Left colon (tissue), 2 donors: ENCODE data around the gene FUT8. TPM values are rescaled to one million over a fixed set of nuclear protein-coding genes. Genes with fewer than 3 reads are reported as not detected.
"Not testable (repeated sequence)": the region's sequence is repeated elsewhere in the genome, so short reads cannot be mapped to it uniquely, and the experiment has no call there.

Experiments
- ATAC-seq: fragments of 200-7000 bp; cut with Tn5 transposase; one replicate; pipeline ENCODE4 v1.9.1; 2020; ENCODE audit warnings: mild to moderate bottlenecking, moderate library complexity
- DNase-seq, 2 donors: peaks; one replicate each; pipeline ENCODE4 v3.0.0-alpha.2; 2020
- intact Hi-C, 2 donors: fragments of 100-400 bp; cut with DNase I in 1 of 2; cut with micrococcal nuclease in 1 of 2; formaldehyde crosslinking; loops; one replicate each; pipeline versions ENCODE4 v1.11.2 to v1.14.0; 2022; cut with DNase I, micrococcal nuclease
- total RNA-seq, 2 donors: library from RNA; stranded (reverse); fragmentation: NEBNext Ultra II Directional; extraction: Animal tissue kit (Norgen Biotek cat#: 25700); gene quantifications; one replicate each; pipeline ENCODE4 v1.2.1, GENCODE V29; 2021
- donor health status: DM: no; HTN: no; CAD: no.
- donor health status: DM: yes; HTN: yes; CAD: no.

The FUT8 gene
- total RNA-seq, 2 donors from 2014 or later, result 22.3 to 27.8 TPM

DNA sequence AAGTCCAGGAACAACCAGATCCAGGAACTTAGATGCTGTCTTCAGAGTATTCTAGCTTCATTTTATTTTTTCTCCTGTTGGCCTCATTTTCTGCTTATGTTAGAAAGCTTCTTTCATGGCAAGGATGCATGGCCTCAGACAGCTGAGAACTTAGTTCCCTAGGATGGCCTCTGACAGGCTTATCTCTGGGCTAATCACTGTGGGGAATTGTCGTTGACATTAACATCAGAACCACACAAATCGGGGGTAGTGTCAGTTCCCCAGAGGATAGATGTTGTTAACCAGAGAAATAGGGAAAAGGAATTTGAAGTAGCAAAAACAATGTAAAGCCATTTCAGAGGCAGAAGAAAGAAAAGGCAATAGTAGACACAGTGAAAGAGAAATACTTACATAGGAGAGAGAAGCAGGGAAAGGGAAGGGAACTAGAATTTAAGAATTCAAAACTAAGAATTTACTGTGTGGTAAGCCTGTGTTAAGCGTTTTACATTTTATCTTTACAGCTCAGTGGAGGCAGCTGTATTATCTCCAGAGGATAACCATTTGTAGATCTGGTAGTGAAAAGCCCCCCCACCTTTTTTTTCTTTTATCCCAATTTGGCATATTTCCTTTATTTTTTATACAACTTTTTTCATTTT lies 21.8 kb downstream of the FUT8 start:
- DNase-seq (no peak), ATAC-seq (no peak)
- intact Hi-C loops, result no loop called here

DNA sequence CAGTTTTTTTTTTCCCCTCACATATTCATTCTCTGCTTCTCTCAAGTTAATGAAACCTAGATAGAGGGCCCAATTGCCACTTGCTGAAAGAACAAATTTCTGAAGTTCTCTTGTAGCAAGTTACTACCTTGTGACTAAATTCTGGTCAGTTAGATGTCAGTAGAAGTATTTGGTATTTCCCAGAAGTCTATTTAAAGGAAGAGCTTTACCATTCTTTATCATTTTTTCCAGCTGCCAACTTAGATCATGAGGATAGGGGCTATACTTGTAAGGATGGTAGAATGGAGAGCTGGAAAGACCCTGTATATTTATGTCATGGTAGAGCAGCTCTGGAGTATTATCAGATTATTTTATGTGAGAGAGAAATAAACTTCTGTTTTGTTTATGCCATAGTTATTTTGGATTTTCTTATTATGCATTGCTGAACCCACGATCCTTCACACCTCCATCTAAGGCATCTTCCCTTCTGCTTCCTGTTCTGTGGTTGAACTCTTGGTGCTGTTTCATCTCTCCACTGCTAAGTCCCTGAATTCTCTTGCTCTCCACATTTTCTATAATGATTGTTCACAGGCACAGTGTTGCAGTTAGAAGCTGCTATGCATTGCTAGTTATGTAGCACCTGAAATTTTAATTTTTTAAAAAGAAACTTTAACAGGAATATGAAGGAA lies 25.9 kb downstream of the FUT8 start:
- intact Hi-C loops, result no loop called here
- no peak for DNase-seq
- ATAC-seq, result no peak

DNA sequence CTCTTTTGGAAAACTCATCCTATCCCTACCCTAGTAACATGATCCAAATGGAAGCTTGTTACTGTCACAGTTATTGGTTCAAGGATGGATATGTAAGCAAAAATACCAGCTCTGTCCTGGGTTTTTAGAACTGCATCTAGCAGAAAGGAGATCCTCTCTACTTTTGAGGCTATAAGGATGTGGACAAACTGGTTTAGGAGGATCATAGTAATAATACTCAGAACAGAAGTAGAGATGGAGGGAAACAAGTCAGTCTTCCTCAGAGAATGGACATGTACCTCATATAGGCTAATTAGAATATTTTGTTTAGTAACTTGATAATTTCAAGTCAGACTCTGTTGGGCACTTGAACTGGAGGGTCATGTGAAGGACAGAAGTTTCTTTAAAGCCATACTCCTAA lies 26.6 kb downstream of the FUT8 start:
- DNase-seq (no peak), ATAC-seq (no peak)
- intact Hi-C loops, result no loop called here

DNA sequence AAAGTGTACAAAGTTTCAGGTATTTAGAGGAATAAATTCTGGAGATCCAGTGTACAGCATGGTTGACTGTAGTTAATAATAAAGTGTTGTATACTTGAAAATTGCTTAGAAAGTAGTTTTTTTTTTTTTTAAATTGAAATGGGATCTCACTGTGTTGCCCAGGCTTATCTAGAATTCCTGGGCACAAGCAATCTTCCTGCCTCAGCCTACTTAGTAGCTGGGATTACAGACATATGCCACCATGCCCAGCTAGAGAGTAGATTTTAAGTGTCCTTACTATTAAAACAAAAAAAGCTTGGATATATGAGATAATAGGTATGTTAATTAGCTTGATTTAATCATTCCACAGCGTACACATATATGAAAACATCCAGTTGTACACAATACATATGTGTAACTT lies 27.7 kb downstream of the FUT8 start:
- intact Hi-C loops, result no loop called here
- ATAC-seq (no peak), DNase-seq (no peak)

DNA sequence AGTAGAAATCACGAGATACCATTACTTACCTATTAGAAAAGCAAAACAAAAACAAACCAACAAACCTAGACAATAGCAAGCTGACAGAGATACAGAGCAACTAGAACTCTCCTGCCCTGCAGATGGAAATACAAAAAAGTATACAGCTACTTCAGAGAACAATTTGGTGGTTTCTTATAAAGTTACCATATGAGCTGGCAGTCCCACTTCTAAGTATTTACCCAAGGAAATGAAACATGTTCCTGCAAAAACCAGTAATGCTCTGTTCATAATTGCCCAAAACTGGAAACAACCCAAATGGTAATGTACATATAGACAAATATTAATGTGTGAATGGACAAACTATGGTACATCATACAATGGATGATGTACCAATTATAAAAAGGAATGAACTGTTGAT lies 31.7 kb downstream of the FUT8 start:
- intact Hi-C loops, result no loop called here
- no peak for ATAC-seq
- DNase-seq, result no peak

DNA sequence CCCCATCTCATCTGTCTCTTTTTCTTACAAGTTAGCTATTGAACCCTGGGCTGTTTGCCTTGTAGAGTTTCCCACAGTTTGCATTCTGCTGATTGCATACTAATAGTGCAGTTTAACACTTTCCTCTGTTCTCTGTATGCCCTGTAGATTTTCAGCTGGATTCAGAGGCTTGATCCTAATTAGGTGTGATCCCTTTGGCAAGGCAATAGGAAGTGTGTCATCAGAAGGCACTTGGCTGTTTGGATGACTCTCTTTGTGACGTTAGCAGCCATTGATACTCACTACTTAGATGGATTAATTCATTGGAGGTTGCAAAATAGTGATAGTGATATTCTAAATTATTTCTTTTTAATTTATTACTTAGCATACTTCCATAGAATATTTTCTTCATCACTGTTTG lies 33.6 kb downstream of the FUT8 start:
- no peak for ATAC-seq
- no peak for DNase-seq
- intact Hi-C loops, result no loop called here

DNA sequence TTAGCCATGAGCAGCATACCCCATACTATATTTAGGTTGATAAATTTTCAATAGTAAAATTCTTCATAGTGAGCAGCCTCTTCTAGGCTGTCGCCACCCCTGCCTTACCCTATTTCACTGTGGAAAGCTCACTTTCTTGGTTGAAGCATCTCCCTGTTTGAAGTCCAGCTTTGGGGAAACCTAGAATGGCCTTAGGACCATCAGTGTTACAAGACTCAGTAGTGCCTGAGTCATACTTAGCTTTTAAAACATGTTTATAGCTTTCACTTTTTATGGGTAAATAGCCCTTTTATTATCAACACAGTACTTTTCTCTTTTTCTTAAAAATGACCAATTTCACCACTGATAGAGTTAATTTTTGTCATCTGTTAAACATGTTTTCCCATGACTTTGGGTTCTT lies 37.1 kb downstream of the FUT8 start:
- intact Hi-C loops, result no loop called here
- no peak for ATAC-seq
- no peak for DNase-seq

DNA sequence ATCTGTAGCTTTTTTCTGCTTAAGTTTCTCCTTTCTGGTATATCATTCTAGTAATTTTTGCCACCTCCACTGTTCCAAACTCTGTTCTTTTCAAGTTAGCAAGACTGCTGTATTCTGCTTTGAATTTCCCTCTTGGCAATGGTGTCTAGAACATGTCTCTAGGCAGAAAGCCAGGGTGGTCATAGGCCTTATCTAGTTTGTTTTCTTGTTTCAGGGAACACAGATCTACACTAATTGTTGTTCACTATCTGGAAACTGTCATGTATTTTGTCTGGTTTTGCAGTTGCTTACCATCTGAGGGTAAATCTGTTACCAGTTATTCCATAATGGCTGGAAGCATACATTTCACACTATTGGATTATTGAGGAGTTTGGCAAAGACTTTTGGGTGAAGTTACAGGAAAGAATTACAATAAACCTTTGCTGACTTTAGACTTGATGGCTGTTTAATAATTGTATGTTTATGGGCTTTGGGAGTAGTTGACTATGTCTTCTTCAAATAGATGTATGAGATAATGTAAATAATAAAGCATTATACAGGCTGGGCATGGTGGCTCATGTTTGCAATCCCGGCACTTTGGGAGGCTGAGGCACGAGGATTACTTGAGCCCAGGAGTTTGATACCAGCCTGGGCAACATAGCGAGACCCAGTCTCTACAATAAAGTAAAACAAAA lies 41.4 kb downstream of the FUT8 start:
- DNase-seq (no peak), ATAC-seq (no peak)
- intact Hi-C loops, result no loop called here

DNA sequence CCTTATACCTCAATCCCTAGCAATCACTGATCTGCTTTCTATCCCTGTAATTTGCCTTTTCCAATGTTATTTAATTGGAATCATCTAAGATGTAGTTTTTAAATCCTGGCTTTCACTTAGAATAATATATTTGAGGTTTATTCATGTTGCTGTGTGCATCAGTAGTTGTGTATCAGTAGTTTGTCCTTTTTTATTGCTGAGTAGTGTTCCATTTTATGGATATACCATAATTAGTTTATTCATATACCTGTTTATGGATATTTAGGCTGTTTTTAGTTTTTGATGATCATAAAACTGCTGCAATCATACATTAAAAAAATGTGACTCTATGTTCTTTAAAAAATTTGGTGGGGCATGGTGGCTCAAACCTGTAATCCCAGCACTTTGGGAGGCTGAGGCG lies 43.7 kb downstream of the FUT8 start:
- DNase-seq (no peak), ATAC-seq (no peak)
- intact Hi-C loops, result no loop called here

DNA sequence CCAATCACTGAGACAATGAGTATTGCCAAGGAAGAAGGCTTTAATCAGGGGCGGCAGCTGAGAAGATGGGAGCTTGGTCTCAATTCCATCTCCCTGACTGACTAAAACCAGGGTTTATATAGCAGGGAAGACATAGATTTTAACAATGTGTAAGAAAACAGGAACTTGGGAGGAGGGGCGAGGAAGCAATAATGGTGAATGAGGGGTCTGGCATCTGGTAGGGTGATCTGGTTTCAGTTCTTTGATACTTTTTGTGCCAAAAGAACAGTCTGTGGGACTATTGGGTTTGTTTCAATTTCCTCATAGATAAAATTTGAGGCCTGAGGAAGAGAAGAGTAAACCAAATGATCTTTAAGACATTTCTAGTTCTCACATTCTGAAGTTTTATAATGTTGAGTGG lies 49.2 kb downstream of the FUT8 start:
- intact Hi-C loops, result no loop called here
- ATAC-seq (no peak), DNase-seq (no peak)

DNA sequence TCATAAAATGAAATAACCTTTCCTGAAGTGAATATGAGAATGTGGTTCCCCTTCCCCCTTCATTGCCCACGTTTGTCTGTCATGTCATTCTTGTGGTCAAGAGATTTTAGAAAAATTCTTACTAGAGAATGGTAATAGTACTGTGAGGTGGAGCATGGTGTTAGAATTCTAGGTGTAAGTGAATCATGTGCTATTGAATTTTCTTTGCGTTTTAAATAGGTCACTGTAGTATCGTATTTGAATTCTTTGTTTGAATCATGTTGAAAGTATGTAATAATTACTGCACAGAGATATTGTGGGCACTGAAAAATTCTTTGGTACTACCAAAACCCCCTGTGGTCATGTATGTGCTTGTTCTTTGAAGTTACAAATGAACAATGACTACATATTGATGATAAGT lies 49.9 kb downstream of the FUT8 start:
- DNase-seq (no peak), ATAC-seq (no peak)
- intact Hi-C loops, result no loop called here

DNA sequence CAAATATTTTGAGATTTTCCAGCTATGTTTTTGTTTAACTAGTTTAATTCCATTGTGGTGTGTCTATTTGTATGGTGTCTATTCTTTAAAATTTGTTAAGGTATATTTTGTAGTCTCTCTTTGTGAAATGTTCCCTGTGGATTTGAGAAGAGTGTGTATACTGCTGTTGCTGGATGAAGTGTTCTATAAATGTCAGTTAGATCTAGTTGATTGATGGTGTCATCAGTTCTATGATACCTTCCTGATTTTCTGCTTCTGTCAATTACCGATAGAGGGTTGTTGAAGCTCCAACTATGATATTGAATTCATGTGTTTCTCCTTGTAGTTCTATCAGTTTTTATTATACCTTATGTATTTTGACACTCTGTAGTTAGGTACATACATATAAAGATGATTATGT lies 53.1 kb downstream of the FUT8 start:
- intact Hi-C loops, result no loop called here
- ATAC-seq (no peak), DNase-seq (no peak)

DNA sequence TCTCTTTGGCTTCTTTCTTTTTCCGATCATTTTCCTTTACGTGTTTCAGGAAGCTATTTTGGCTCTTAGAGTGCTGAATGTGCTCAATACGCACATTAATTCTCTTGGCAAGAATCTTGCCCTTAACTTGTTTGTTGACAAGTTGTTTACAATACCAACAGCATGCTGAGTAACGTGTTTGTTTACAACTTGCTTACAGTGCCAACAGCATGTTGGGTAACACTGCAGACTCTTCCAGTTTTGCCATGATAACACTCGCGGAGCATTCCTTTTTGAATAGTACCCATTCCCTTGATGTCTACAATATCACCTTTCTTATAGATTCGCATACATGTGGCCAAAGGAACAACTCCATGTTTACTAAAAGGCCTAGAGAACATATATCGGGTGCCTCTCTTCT lies 55.4 kb downstream of the FUT8 start:
- intact Hi-C loops, ATAC-seq, DNase-seq: not testable (repeated sequence)

DNA sequence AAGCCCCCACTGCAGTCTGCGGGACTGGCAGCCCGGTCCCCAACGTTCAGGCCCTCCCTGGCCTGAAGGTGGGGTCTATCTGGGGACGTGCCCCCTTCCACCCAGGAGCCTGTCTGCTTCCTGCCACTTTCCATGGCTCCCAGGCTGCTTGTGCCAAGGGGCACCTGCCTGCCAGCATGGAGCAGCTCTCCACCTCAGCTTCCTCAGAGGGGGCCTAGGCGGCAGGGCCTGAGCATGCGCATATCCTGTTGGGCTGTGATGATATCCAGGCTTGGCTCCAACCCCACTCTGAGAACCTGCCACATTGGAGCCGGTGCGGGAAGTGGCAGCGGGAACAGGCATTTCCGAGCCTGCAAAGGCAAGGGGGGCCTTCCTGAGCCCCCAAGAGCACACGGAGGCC lies 57.4 kb downstream of the FUT8 start:
- DNase-seq (no peak), ATAC-seq (no peak)
- intact Hi-C loops, result no loop called here

DNA sequence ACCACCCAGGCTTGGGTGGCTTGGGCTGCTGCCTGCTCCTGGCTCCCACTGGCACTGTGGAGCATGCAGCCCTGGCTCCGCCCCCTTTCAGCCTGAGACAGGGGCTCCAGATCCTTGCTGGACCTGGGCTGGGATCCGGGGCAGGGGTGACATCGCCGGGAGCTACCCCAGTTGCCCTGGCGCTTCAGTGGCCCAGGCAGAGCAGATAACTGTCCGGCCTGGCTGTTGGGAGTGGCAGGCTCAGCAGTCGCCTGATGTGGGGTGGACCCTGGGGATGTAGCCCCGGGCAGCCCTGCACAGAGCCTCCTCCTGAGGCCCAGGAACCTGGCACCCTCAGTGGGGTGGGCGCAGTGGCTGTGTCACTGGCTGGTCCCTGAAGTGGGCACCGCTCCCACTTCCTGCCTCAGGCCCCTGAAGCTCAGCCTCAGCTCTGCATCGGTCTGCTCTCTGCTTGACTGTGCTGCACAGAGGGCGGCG lies 57.9 kb downstream of the FUT8 start:
- ATAC-seq (no peak), DNase-seq (no peak)
- intact Hi-C loops, result no loop called here

DNA sequence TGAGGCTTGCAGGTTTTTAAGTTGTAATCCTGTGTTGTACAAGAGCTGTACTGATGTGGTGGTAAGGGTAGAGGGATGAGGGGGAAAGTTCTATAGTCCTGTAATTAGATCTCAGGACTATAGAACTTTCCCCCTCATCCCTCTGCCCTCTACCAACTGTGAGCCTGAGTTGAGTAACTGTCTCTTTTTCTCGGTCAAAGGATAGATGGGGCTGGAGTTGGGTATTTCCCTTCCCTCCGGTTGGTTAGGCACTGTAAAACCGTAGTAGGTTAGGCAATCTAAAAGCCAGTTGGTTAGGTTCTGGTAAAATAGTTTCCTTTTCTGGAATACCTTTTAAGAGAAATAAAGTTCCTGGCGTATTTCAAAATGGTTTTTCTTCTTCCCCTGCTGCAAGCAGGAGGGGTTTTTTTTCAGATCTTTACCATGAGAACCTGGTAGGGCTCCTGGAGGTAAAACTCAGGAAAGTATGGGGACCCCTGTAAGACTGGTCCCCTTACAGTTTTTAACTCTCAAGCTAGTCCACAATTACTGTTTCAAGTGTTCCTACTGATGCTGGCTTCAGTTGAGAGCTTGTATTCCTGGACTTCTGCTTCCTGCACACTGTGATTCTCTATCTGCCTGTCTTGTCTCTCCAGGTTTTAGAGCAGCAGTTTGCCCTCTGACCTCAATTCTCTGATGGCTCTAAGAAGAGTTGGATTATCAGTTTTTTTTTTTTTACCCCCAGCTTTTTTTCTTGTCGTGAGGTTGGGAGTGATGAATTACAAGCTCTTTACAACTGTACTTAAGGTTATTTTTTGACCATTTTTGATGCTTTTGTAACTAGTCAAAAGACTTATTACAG lies 58.7 kb downstream of the FUT8 start:
- ATAC-seq (no peak), DNase-seq (no peak)
- intact Hi-C loops, result no loop called here

DNA sequence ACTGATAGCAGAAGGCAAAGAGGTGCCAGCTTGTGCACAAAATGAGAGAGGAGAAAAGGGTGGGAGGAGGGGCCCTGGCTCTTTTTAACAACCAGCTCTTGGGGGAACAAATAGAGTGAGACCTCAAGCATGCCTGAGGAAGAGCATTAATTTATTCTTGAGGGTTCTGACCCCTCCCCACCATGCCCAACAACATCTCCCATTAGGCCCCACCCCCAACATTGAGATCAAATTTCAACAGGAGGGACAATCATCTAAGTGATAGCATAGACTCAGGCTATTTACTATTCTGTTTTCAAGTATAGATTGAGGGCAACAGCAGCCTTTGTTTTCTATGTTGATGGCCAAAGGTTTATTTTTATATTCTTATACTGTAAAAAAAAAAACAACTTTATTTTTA lies 59.7 kb downstream of the FUT8 start:
- ATAC-seq (no peak), DNase-seq (no peak)
- intact Hi-C loops, result no loop called here

DNA sequence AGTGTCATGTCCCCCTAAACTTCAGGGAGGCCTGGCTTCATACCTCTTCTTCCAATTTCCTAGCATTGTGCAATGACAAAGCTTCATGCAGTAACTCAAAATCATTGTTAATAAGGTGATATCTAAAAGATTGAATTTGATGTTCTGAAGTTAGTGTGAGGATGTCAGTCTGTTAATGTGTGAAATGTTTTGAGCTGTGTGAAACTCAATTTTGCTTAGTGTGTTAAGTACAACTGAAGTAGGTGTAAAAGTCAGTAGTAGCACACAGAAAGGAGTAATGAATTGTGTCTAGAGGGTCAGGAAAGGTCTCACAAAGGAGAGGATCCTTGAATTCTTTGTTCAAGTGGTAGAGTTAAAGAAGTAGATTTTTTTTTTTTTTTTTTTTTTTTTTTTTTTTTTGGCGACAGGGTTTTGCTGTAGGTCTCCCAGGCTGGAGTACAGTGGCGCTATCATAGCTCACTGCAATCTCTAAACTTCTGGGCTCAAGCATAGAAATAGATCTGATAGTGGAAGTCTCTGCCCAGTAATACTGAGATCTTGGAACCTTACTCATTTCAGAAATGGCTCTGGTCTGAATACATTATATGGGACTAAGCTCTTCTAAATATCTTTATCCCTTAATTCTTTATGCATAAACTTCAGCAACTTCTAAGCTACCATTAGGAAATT lies 63.9 kb downstream of the FUT8 start:
- no peak for ATAC-seq
- DNase-seq, result no peak
- intact Hi-C loops, result no loop called here

DNA sequence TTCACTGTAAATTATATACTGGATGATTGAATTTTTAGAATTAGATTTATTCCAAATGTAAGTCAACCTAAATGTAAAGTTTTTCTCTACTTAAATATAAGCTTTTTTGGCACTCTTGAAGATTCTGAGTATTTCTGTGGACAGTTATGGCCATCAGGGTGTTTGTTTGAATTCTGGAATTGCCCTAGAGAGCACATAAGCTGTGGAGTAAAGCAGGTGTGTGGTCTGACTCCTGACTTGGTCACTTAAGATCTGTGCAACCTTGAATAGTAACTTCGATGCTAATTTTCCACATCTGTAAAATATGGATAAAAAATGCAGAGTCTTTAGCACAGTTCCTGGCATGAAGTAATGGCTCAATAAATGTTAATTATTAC lies 64.4 kb downstream of the FUT8 start:
- ATAC-seq (no peak), DNase-seq (no peak)
- intact Hi-C loops, result no loop called here
